ENCODE data around the gene MYL7.
"Not testable (repeated sequence)": the region's sequence is repeated elsewhere in the genome, so short reads cannot be mapped to it uniquely, and the experiment has no call there.

MYL7 gene

GRCh38 chr7:44171901-44172300 lies 30.8 kb upstream of the MYL7 start:
- DNase-seq (ENCODE audit: low spot score) = not testable (repeated sequence)

- no peak for DNase-seq (ENCODE audit: low spot score)
Measured at GRCh38 chr7:44167920-44168319, 26.8 kb upstream of the MYL7 start.

- no peak for DNase-seq (ENCODE audit: low spot score)
Measured at GRCh38 chr7:44163591-44163990, 22.5 kb upstream of the MYL7 start.

GRCh38 chr7:44162785-44163395 lies 21.8 kb upstream of the MYL7 start:
- DNase-seq (ENCODE audit: low spot score) = no peak

GRCh38 chr7:44162179-44162578 lies 21.0 kb upstream of the MYL7 start:
- DNase-seq (ENCODE audit: low spot score) = no peak

- DNase-seq (ENCODE audit: low spot score) = no peak
Measured at GRCh38 chr7:44161371-44161770, 20.2 kb upstream of the MYL7 start.

- no peak for DNase-seq (ENCODE audit: low spot score)
Measured at GRCh38 chr7:44159824-44160630, 18.9 kb upstream of the MYL7 start.

GRCh38 chr7:44158873-44159631 lies 17.9 kb upstream of the MYL7 start:
- no peak for DNase-seq (ENCODE audit: low spot score)

- DNase-seq (ENCODE audit: low spot score) = no peak
Measured at GRCh38 chr7:44158096-44158872, 17.2 kb upstream of the MYL7 start.

GRCh38 chr7:44157116-44158080 lies 16.3 kb upstream of the MYL7 start:
- no peak for DNase-seq (ENCODE audit: low spot score)

GRCh38 chr7:44156453-44157010 lies 15.4 kb upstream of the MYL7 start:
- no peak for DNase-seq (ENCODE audit: low spot score)

GRCh38 chr7:44155191-44156185 lies 14.4 kb upstream of the MYL7 start:
- DNase-seq (ENCODE audit: low spot score) = no peak

GRCh38 chr7:44154703-44155102 lies 13.6 kb upstream of the MYL7 start:
- no peak for DNase-seq (ENCODE audit: low spot score)

- no peak for DNase-seq (ENCODE audit: low spot score)
Measured at GRCh38 chr7:44153948-44154335, 12.8 kb upstream of the MYL7 start.

- no peak for DNase-seq (ENCODE audit: low spot score)
Measured at GRCh38 chr7:44152971-44153947, 12.1 kb upstream of the MYL7 start.

- DNase-seq (ENCODE audit: low spot score) = no peak
Measured at GRCh38 chr7:44151956-44152355, 10.8 kb upstream of the MYL7 start.

- no peak for DNase-seq (ENCODE audit: low spot score)
Measured at GRCh38 chr7:44150966-44151941, 10.1 kb upstream of the MYL7 start.

All from HuH-7 (cell line).